Neuronal stem cell (in vitro differentiated cells): ENCODE measurements around the gene ZMIZ1.

ENCODE experiments used
- DNase-seq: peaks from one replicate; pipeline ENCODE4 v3.0.0-alpha.2; 2013; ENCODE audit warnings: low spot score
- H2AFZ ChIP-seq: one replicate; pipeline ENCODE4 v1.6.1; 2013; ENCODE audit warnings: mild to moderate bottlenecking, low read length, inconsistent platforms
- H2AK5ac ChIP-seq: 2 replicates; pipeline ENCODE4 v1.6.1; 2013; ENCODE audit warnings: low read depth, mild to moderate bottlenecking, inconsistent platforms, low read length, moderate library complexity, mixed read lengths
- H2BK120ac ChIP-seq: 2 replicates; pipeline ENCODE4 v1.6.1; 2013; ENCODE audit warnings: low read depth, mild to moderate bottlenecking, inconsistent platforms, low read length, moderate library complexity, mixed read lengths
- H2BK12ac ChIP-seq: one replicate; pipeline ENCODE4 v1.6.1; 2013; ENCODE audit warnings: low read length, inconsistent platforms
- H2BK15ac ChIP-seq: 2 replicates; pipeline ENCODE4 v1.6.1; 2013; ENCODE audit warnings: mild to moderate bottlenecking, low read length, inconsistent platforms, mixed read lengths
- H2BK5ac ChIP-seq: one replicate; pipeline ENCODE4 v1.6.1; 2013; ENCODE audit warnings: inconsistent platforms, mild to moderate bottlenecking, low read length, moderate library complexity
- H3K14ac ChIP-seq: one replicate; pipeline ENCODE4 v1.6.1; 2013; ENCODE audit warnings: low read length, inconsistent platforms
- H3K18ac ChIP-seq: 2 replicates; pipeline ENCODE4 v1.6.1; 2013; ENCODE audit warnings: low read length, inconsistent platforms
- H3K23ac ChIP-seq: 2 replicates; pipeline ENCODE4 v1.6.1; 2013; ENCODE audit warnings: low read depth, mild to moderate bottlenecking, mixed read lengths, low read length, inconsistent platforms; ENCODE audit not compliant: poor library complexity
- H3K27ac ChIP-seq: replicated peaks from 3 replicates; pipeline ENCODE4 v1.5.1; 2013; ENCODE audit warnings: low read length, inconsistent platforms
- H3K27me3 ChIP-seq, 3 experiments: 2 replicates each; pipeline ENCODE4 v1.6.1; 2013; ENCODE audit warnings: low read length in 3 of 3, mild to moderate bottlenecking in 2 of 3, inconsistent platforms in 1 of 3, low read depth in 1 of 3, mixed read lengths in 1 of 3, moderate library complexity in 1 of 3; ENCODE audit not compliant: control insufficient read depth in 3 of 3, insufficient read depth in 3 of 3
- H3K36me3 ChIP-seq, 2 donors: replicated peaks in 1 of 2; 2 replicates each; pipeline ENCODE4 v1.6.1; 2013; ENCODE audit warnings: low read length in 2 of 2; ENCODE audit not compliant: control insufficient read depth in 2 of 2, insufficient read depth in 2 of 2
- H3K4ac ChIP-seq: 2 replicates; pipeline ENCODE4 v1.6.1; 2013; ENCODE audit warnings: inconsistent platforms, mild to moderate bottlenecking, low read length, moderate library complexity
- H3K4me1 ChIP-seq, 2 donors: 1 replicate in 1 of 2; 2 replicates in 1 of 2; pipeline ENCODE4 v1.6.1; 2013; ENCODE audit warnings: low read length in 2 of 2, low read depth in 1 of 2; ENCODE audit not compliant: control insufficient read depth in 2 of 2, insufficient read depth in 1 of 2
- H3K4me2 ChIP-seq: one replicate; pipeline ENCODE4 v1.6.1; 2013; ENCODE audit warnings: mild to moderate bottlenecking, low read length, inconsistent platforms; ENCODE audit not compliant: insufficient read depth, poor library complexity, severe bottlenecking
- H3K4me3 ChIP-seq, 2 donors: 2 replicates each; pipeline ENCODE4 v1.5.1; 2013; ENCODE audit warnings: low read length in 2 of 2, mild to moderate bottlenecking in 2 of 2, inconsistent platforms in 1 of 2, moderate library complexity in 1 of 2
- H3K79me1 ChIP-seq: one replicate; pipeline ENCODE4 v1.6.1; 2013; ENCODE audit warnings: low read depth, mild to moderate bottlenecking, inconsistent platforms, low read length, moderate library complexity
- H3K9ac ChIP-seq: one replicate; pipeline ENCODE4 v1.6.1; 2013; ENCODE audit warnings: mild to moderate bottlenecking, low read depth, low read length, inconsistent platforms; ENCODE audit not compliant: poor library complexity
- H3K9me3 ChIP-seq, 2 donors: replicated peaks in 1 of 2; 2 replicates each; pipeline versions ENCODE3 to v1.6.1; 2013; ENCODE audit warnings: low read length in 2 of 2, mild to moderate bottlenecking in 2 of 2, inconsistent platforms in 1 of 2, low read depth in 1 of 2, mixed read lengths in 1 of 2, moderate library complexity in 1 of 2; ENCODE audit not compliant: control insufficient read depth in 2 of 2, insufficient read depth in 1 of 2
- H4K8ac ChIP-seq: one replicate; pipeline ENCODE4 v1.6.1; 2013; ENCODE audit warnings: low read depth, mild to moderate bottlenecking, inconsistent platforms, low read length, moderate library complexity
- H4K91ac ChIP-seq: one replicate; pipeline ENCODE4 v1.6.1; 2013; ENCODE audit warnings: low read length, low read depth, mild to moderate bottlenecking, inconsistent platforms; ENCODE audit not compliant: poor library complexity
- WGBS, 2 donors: extraction: QIAGEN DNeasy Blood & Tissue Kit; methylation state at CpG; one replicate each; pipeline ENCODE4 v1.1.7; 2013; ENCODE audit warnings: missing lambda C conversion rate in 2 of 2, mixed read lengths in 1 of 2; ENCODE audit not compliant: insufficient read length in 2 of 2, insufficient replicate concordance in 1 of 2; ENCODE audit errors: extremely low coverage in 2 of 2; 5-methylcytosine and 5-hydroxymethylcytosine counted together

Gene ZMIZ1

DNA sequence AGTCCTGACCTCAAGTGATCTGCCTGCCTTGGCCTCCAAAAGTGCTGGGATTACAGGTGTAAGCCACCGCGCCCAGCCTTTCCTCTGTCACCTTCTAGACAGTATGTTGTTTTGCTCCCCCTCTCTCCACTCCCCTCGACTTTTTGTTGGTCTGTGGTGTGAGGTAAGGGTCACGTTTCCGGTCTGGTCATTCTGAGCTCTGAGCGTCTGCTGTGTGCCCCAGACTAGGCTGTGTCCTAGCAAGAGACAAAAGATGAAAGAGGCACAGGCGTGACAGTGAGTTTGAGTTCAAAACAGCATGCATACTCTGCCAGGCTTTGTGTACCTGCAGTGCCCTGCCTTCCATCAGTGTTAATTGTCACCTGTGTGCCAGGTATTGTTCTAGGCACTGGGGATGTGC lies 191.1 kb downstream of the ZMIZ1 start:
- H2AFZ ChIP-seq, result no peak overlapping the region
- H3K9me3 ChIP-seq, result no peaks in the 10 kb centered on the region
- no peak overlapping the region for H3K23ac ChIP-seq
- no peak overlapping the region for H2BK5ac ChIP-seq
- H3K9ac ChIP-seq, result no peak overlapping the region
- H3K27me3 ChIP-seq, result no peaks in the 10 kb centered on the region
- no peak overlapping the region for H3K4me3 ChIP-seq
- no peak overlapping the region for H2AK5ac ChIP-seq
- H3K79me1 ChIP-seq, result peaks cover 10% of the 10 kb centered on the region
- H4K8ac ChIP-seq, result no peak overlapping the region
- H2BK120ac ChIP-seq, result no peak overlapping the region
- H3K36me3 ChIP-seq, result peaks cover 10 to 75% of the 10 kb centered on the region in 2 donors
- no peak overlapping the region for H4K91ac ChIP-seq
- WGBS, 2 donors, result no CpG with 5 or more reads among the region's 7 CpGs
- no peak for DNase-seq
- H3K27ac ChIP-seq, result no peak overlapping the region
- no peak overlapping the region for H2BK12ac ChIP-seq
- H3K4me1 ChIP-seq, result peaks cover 24% of the 10 kb centered on the region in 2 donors
- no peak overlapping the region for H3K4ac ChIP-seq
- no peak overlapping the region for H3K14ac ChIP-seq
- H3K18ac ChIP-seq, result no peak overlapping the region
- H2BK15ac ChIP-seq, result no peak overlapping the region
- no peak overlapping the region for H3K4me2 ChIP-seq

DNA sequence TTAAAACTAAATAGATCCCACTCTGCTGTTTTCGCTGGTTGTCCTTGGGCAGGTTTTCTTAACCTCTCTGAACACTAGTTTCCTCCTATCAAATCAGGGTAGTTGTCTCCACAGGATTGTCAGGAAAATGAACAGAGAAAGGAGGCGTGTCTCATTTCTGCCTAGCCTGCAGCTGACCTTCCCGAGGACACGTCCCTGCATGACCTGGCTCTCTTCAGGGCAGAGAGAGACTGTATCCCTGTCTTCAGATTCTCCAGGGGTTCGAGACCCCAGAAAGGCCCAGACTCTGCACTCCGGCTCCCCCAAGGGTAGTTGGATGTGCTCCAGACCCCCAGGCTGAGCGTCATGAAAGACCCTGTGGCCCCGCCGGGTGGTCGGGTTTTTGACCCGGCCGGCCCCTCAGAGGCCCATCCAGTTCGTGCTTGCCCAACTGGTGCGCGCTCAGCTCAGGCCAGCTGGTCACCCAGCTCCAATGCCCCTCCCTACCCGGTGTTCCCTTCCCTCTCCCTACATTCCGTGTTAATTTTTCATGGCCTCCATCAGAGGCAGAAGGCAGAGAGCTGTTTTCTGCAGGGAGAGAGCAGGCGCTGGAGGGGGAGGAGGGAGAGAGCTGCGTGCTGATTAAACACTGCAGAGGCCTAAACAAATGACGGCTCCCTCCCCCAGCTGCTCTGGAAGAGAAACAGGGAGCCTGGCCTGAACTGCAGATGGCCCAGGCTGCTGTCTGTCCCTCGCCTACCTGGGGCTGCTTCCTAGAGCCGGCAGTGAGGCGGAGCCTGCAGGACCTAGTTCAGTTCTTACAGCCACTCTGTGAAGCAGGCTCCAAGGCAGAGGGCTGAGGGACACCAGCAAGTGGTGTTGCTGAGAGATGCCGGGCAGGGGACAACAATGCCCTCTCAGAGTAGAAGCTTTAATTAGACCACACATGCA lies 192.3 kb downstream of the ZMIZ1 start:
- no peak overlapping the region for H2BK15ac ChIP-seq
- H3K27ac ChIP-seq, result peak overlapping the region; percentile 13

GRCh38 chr10:79262131-79262530 lies 193.4 kb downstream of the ZMIZ1 start:
- H3K14ac ChIP-seq, result no peak overlapping the region
- no peak overlapping the region for H2BK12ac ChIP-seq
- no peaks in the 10 kb centered on the region for H3K9me3 ChIP-seq
- H3K4me1 ChIP-seq, result peaks cover 27 to 34% of the 10 kb centered on the region in 2 donors
- H2AK5ac ChIP-seq, result no peak overlapping the region
- no peak for DNase-seq
- no peak overlapping the region for H3K18ac ChIP-seq
- H2BK15ac ChIP-seq, result no peak overlapping the region
- no peak overlapping the region for H3K4ac ChIP-seq
- no peak overlapping the region for H3K27ac ChIP-seq
- H3K4me3 ChIP-seq, result no peak overlapping the region
- no peak overlapping the region for H2AFZ ChIP-seq
- no peak overlapping the region for H3K4me2 ChIP-seq
- H3K79me1 ChIP-seq, result peaks cover 10% of the 10 kb centered on the region
- no peak overlapping the region for H2BK5ac ChIP-seq
- H3K23ac ChIP-seq, result no peak overlapping the region
- no peak overlapping the region for H3K9ac ChIP-seq
- WGBS, 2 donors, result no CpG with 5 or more reads among the region's 3 CpGs
- H3K36me3 ChIP-seq, result peaks cover 8 to 64% of the 10 kb centered on the region in 2 donors
- no peaks in the 10 kb centered on the region for H3K27me3 ChIP-seq
- no peak overlapping the region for H4K8ac ChIP-seq
- H2BK120ac ChIP-seq, result no peak overlapping the region
- H4K91ac ChIP-seq, result no peak overlapping the region

More for the DNA sequence above, 192.3 kb downstream of the ZMIZ1 start:
- peaks cover 10 to 70% of the 10 kb centered on the region in 2 donors for H3K36me3 ChIP-seq
- H4K8ac ChIP-seq, result no peak overlapping the region
- H3K4me3 ChIP-seq, result no peak overlapping the region
- peak overlapping the region; percentile 20 for H3K18ac ChIP-seq
- H2AK5ac ChIP-seq, result no peak overlapping the region
- no peak overlapping the region for H3K23ac ChIP-seq
- H4K91ac ChIP-seq, result no peak overlapping the region
- no peak overlapping the region for H2BK120ac ChIP-seq
- H3K79me1 ChIP-seq, result peaks cover 10% of the 10 kb centered on the region
- H3K4me2 ChIP-seq, result no peak overlapping the region
- no peak overlapping the region for H3K4ac ChIP-seq
- H2AFZ ChIP-seq, result no peak overlapping the region
- no peak for DNase-seq
- H3K9ac ChIP-seq, result no peak overlapping the region
- H3K9me3 ChIP-seq, result no peaks in the 10 kb centered on the region
- no peak overlapping the region for H2BK12ac ChIP-seq
- H3K14ac ChIP-seq, result no peak overlapping the region
- no peaks in the 10 kb centered on the region for H3K27me3 ChIP-seq
- H3K4me1 ChIP-seq, result peaks cover 27% of the 10 kb centered on the region in 2 donors
- no peak overlapping the region for H2BK5ac ChIP-seq
- no CpG with 5 or more reads among the region's 24 CpGs for WGBS, 2 donors

- no peak for DNase-seq
- Histone ChIP-seq H2BK120ac (no peak overlapping the region), H2BK15ac (no peak overlapping the region), H3K18ac (no peak overlapping the region), H3K27me3 (no peaks in the 10 kb centered on the region), H3K23ac (no peak overlapping the region), H3K9ac (no peak overlapping the region), H3K9me3 (no peaks in the 10 kb centered on the region), H3K4me3 (no peak overlapping the region), H4K91ac (no peak overlapping the region), H3K79me1 (peaks cover 11% of the 10 kb centered on the region), H2AK5ac (no peak overlapping the region), H2AFZ (no peak overlapping the region), H2BK12ac (no peak overlapping the region), H3K27ac (no peak overlapping the region), H3K4ac (no peak overlapping the region), H3K14ac (no peak overlapping the region), H4K8ac (no peak overlapping the region), H3K4me2 (no peak overlapping the region), H3K36me3 (peaks cover 8 to 64% of the 10 kb centered on the region in 2 donors), H2BK5ac (peak overlapping the region; percentile 33), H3K4me1 (peaks cover 25 to 34% of the 10 kb centered on the region in 2 donors)
- no CpG with 5 or more reads among the region's 18 CpGs for WGBS, 2 donors
Observed at GRCh38 chr10:79262959-79263746, 194.4 kb downstream of the ZMIZ1 start.
